ENCODE results near the gene SIRPA.

DNA sequence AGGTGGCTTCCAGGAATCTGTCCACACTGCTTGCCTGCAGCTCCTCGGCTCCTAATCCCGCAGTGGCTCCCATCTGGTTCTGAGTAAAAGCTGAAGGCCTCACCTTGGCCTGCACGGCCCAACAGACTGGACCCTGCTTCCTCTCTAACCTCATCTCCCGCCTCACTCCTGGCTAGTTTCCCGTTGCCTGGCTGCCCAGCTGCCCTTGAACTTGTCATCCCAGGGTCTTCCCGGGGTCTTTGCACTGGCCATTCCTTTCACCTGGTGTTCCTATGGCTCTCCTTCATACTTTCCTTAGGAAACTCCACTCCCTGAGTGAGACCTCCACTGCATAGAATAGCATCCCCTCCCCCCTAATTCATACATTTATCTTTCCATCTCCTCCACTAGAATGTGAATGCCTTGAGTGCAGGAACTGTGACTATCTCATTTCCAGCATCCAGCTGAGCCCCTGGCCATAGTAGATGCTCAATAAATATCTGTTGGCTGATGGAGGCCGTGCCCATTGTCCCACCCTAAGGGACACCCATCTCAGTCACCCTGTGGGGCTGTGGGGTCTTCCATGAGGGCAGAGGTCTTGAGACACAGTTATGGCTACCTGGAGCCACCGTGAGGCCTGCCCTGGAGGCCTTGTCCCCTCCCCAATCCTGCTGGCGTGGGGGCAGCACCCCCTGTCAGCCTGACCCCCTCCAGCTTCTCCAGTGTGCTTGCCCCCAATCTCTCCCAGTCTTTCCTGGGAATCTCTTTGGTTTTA lies 9.1 kb upstream of the SIRPA start:
- no peak for TF ChIP-seq EZH2 (IDR thresholded peaks at IDR 0.05)
- no peak for TF ChIP-seq POLR2AphosphoS5 (IDR thresholded peaks at IDR 0.05; ENCODE audit: borderline replicate concordance, low read depth, low read length)
